ENCODE measurements around the gene RREB1.

GRCh38 chr6:7172649-7173048, 64.9 kb downstream of the RREB1 start:
- TF ChIP-seq CTCF (IDR thresholded peaks at IDR 0.05; ENCODE audit: low read depth, low read length, poor library complexity, severe bottlenecking) (no peak), EZH2phosphoT487 (IDR thresholded peaks at IDR 0.05; ENCODE audit: borderline replicate concordance, low read length) (no peak)
